ENCODE results near the gene PRLH.

DNA sequence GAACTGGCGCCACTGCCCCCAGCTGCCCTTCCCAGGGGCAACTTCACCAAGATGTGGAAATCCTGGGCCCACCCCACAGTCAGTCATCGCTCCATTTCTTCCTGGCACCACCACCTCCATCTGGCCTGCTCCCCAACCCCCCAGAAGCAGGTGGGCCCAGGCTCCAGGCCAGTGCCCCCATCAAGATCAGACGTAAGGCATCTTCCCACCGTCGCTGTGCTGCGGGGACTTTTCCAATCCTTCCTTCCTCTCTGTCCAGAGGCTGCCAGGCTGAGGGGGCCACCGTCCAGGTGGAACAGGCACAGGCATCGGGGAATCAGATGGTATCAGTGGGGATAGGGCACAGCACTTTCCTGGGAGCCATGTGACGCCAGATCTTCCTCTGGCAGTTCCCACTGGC is 8.1 kb downstream of the PRLH start:
- no peak for TF ChIP-seq POLR2AphosphoS5 (IDR thresholded peaks at IDR 0.05; ENCODE audit: borderline replicate concordance, low read depth, low read length)
- TF ChIP-seq EZH2 (IDR thresholded peaks at IDR 0.05) = no peak
